ENCODE data around the gene PPIF. TPM values are rescaled to one million over a fixed set of nuclear protein-coding genes. Genes with fewer than 3 reads are reported as not detected.

Gene PPIF
- total RNA-seq, 2 donors from 2014 or later, result 63.0 to 87.6 TPM

DNA sequence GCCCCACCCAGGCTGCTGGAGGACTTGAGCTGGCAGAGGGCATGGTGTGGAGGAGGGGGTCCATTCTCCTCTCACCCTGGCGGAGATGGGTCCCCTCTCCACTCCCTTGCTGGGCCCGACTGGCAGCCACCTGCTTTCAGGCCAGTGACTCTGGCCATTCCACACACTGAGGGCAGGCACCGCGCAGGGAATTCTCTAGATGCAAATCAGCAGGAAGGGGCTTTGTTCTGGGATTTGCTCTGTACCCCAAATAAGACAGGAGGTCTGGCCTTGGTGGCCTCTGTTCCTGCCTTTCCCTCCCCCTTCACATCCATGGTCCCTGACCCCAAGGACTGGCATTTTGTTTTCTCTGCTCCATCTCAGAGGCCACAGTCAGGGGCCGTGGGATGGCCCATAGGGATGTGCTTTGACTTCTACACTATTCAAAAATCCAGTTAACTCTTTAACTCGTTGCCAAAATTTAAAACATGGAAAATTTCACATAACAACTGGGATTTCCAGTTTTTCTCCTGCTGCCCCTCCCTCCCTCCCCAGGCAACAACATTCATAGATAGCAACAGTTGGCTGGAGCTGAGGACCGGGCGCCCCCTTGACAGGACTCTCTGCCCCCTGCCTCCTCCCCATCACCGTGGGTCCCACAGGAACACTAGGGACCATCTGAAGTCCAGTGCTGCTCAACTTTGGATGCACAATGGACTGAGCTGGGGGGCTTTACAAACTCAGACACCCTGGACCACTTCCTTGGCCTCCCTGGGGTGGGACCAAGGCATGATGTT lies 33.9 kb downstream of the PPIF start:
- Histone ChIP-seq H3K36me3 (peaks cover 10% of the 10 kb centered on the region), H3K4me1 (peaks cover 0 to 40% of the 10 kb centered on the region in 2 donors), H3K9me3 (no peaks in the 10 kb centered on the region), H3K27me3 (no peaks in the 10 kb centered on the region), H3K4me3 (no peak overlapping the region), H3K27ac (peak overlapping the region; percentile 69 to 81)
- TF ChIP-seq, protein P1, sequence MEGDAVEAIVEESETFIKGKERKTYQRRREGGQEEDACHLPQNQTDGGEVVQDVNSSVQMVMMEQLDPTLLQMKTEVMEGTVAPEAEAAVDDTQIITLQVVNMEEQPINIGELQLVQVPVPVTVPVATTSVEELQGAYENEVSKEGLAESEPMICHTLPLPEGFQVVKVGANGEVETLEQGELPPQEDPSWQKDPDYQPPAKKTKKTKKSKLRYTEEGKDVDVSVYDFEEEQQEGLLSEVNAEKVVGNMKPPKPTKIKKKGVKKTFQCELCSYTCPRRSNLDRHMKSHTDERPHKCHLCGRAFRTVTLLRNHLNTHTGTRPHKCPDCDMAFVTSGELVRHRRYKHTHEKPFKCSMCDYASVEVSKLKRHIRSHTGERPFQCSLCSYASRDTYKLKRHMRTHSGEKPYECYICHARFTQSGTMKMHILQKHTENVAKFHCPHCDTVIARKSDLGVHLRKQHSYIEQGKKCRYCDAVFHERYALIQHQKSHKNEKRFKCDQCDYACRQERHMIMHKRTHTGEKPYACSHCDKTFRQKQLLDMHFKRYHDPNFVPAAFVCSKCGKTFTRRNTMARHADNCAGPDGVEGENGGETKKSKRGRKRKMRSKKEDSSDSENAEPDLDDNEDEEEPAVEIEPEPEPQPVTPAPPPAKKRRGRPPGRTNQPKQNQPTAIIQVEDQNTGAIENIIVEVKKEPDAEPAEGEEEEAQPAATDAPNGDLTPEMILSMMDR (IDR thresholded peaks at IDR 0.05), result no peak
- DNase-seq (ENCODE audit: low spot score), result peak; percentile 57

- peak overlapping the region; percentile 69 to 81 for H3K27ac ChIP-seq
- H3K36me3 ChIP-seq, result peaks cover 17% of the 10 kb centered on the region
- TF ChIP-seq, protein P1 (IDR thresholded peaks at IDR 0.05), result no peak
- peak; percentile 92 for DNase-seq (ENCODE audit: low spot score)
- no peak overlapping the region for H3K4me3 ChIP-seq
- H3K27me3 ChIP-seq, result no peaks in the 10 kb centered on the region
- H3K4me1 ChIP-seq, result peaks cover 0 to 40% of the 10 kb centered on the region in 2 donors
- H3K9me3 ChIP-seq, result no peaks in the 10 kb centered on the region
Measured at GRCh38 chr10:79381804-79382221, 34.5 kb downstream of the PPIF start.

GRCh38 chr10:79382491-79382941 lies 35.2 kb downstream of the PPIF start:
- H3K4me1 ChIP-seq, result peaks cover 0 to 42% of the 10 kb centered on the region in 2 donors
- peak; percentile 59 for DNase-seq (ENCODE audit: low spot score)
- H3K4me3 ChIP-seq, result no peak overlapping the region
- TF ChIP-seq, protein P1 (IDR thresholded peaks at IDR 0.05), result no peak
- H3K27ac ChIP-seq, result peak overlapping the region; percentile 69 to 81
- peaks cover 23% of the 10 kb centered on the region for H3K36me3 ChIP-seq
- H3K27me3 ChIP-seq, result no peaks in the 10 kb centered on the region
- no peaks in the 10 kb centered on the region for H3K9me3 ChIP-seq

DNA sequence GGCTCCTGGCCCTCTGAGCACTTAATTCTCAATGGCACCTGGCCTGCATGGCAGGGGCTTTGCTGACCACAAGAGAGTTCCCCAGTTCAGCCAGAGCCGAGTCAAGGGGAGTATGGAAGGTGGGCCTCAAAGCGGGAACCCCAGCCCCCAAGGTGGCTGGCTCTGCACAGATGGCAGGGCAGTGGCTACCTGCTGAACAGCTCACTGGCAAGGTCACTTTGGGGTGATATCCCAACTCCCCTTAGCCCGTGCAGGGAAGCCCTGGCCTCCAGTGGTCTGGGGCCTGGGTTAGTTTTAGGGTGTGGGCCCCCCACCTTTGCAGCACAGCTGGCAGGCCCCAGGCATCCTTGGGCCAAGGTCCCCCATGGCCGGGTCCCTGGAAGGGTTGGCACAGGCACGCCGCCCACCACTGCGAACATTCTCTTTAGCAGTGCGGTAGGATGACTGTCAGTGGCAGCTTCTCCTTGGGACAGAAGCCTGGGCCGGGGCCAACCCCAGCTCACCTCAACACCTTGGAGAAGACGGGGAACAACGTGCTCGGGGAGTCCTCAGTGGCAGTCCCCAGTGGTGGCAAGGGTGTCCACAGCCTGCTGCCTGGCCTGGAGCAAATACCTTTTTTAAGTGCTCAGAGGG lies 36.8 kb downstream of the PPIF start:
- Histone ChIP-seq H3K4me3 (no peak overlapping the region), H3K9me3 (no peaks in the 10 kb centered on the region), H3K4me1 (peaks cover 0 to 53% of the 10 kb centered on the region in 2 donors), H3K36me3 (peaks cover 23% of the 10 kb centered on the region), H3K27ac (no peak overlapping the region), H3K27me3 (no peaks in the 10 kb centered on the region)
- TF ChIP-seq, protein P1 (IDR thresholded peaks at IDR 0.05), result no peak
- peak; percentile 66 for DNase-seq (ENCODE audit: low spot score)

GRCh38 chr10:79384773-79385391 lies 37.6 kb downstream of the PPIF start:
- Histone ChIP-seq H3K27me3 (no peaks in the 10 kb centered on the region), H3K36me3 (peaks cover 23% of the 10 kb centered on the region), H3K27ac (no peak overlapping the region), H3K4me1 (peaks cover 0 to 52% of the 10 kb centered on the region in 2 donors), H3K9me3 (no peaks in the 10 kb centered on the region), H3K4me3 (no peak overlapping the region)
- TF ChIP-seq, protein P1 (IDR thresholded peaks at IDR 0.05), result no peak
- DNase-seq (ENCODE audit: low spot score), result no peak
